Neural progenitor cell (in vitro differentiated cells): ENCODE data around the gene ARID5B. TPM values are rescaled to one million over a fixed set of nuclear protein-coding genes. Genes with fewer than 3 reads are reported as not detected.

Experiments used
- DNase-seq: peaks from one replicate; pipeline ENCODE4 v3.0.0-alpha.2; 2016; ENCODE audit warnings: low spot score
- H2AFZ ChIP-seq: fragments of 200-600 bp; sonication (generic); replicated peaks from 2 replicates; pipeline ENCODE4 v1.6.1; 2016; ENCODE audit warnings: antibody characterized with exemption
- H3F3A ChIP-seq: fragments of 200-600 bp; sonication (generic); 2 replicates; pipeline ENCODE4 v1.6.1; 2016; ENCODE audit warnings: antibody characterized with exemption, low read depth
- H3K27ac ChIP-seq: fragments of 200-600 bp; sonication (generic); 2 replicates; pipeline ENCODE4 v1.5.1; 2016; ENCODE audit warnings: mild to moderate bottlenecking
- H3K27me3 ChIP-seq: fragments of 200-600 bp; sonication (generic); 2 replicates; pipeline ENCODE4 v1.6.1; 2016; ENCODE audit warnings: mild to moderate bottlenecking, moderate library complexity
- H3K36me3 ChIP-seq: fragments of 200-600 bp; sonication (generic); 2 replicates; pipeline ENCODE4 v1.5.1; 2016
- H3K4me1 ChIP-seq: fragments of 200-600 bp; sonication (generic); 2 replicates; pipeline ENCODE4 v1.6.1; 2016; ENCODE audit warnings: mixed run types
- H3K4me2 ChIP-seq: fragments of 200-600 bp; sonication (generic); 2 replicates; pipeline ENCODE4 v1.6.1; 2016
- H3K4me3 ChIP-seq: fragments of 200-600 bp; sonication (generic); 2 replicates; pipeline ENCODE4 v1.5.1; 2016
- H3K79me2 ChIP-seq: fragments of 200-600 bp; sonication (generic); 2 replicates; pipeline ENCODE4 v1.6.1; 2016; ENCODE audit warnings: low read depth
- H3K9ac ChIP-seq: fragments of 200-600 bp; sonication (generic); 2 replicates; pipeline ENCODE4 v1.6.1; 2016
- H3K9me3 ChIP-seq: fragments of 200-600 bp; sonication (generic); 2 replicates; pipeline ENCODE4 v1.5.1; 2016; ENCODE audit warnings: low read depth
- H4K20me1 ChIP-seq: fragments of 200-600 bp; sonication (generic); 2 replicates; pipeline ENCODE4 v1.6.1; 2016; ENCODE audit warnings: low read depth
- H3K27ac Mint-ChIP-seq: 3 replicates; pipeline ENCODE4 v1.8.0; 2021; ENCODE audit warnings: mixed read lengths
- H3K27me3 Mint-ChIP-seq: 2 replicates; pipeline ENCODE4 v1.8.0; 2022; ENCODE audit warnings: low read depth, mild to moderate bottlenecking, inconsistent platforms, moderate library complexity, mixed read lengths; ENCODE audit not compliant: insufficient read depth
- H3K36me3 Mint-ChIP-seq: 3 replicates; pipeline ENCODE4 v1.8.0; 2021; ENCODE audit warnings: mixed read lengths
- H3K4me1 Mint-ChIP-seq: 3 replicates; pipeline ENCODE4 v1.8.0; 2021; ENCODE audit warnings: mixed read lengths
- H3K4me3 Mint-ChIP-seq: 3 replicates; pipeline ENCODE4 v1.8.0; 2021; ENCODE audit warnings: mild to moderate bottlenecking, moderate library complexity, mixed read lengths
- H3K9me3 Mint-ChIP-seq: 3 replicates; pipeline ENCODE4 v1.8.0; 2020; ENCODE audit warnings: mixed read lengths
- CTCF ChIP-seq: fragments of 200-600 bp; sonication (generic); IDR thresholded peaks from 2 replicates; pipeline ENCODE4 v1.5.1; 2017; ENCODE audit warnings: antibody characterized with exemption, mild to moderate bottlenecking
- EZH2 ChIP-seq: fragments of 200-600 bp; sonication (generic); IDR thresholded peaks from 2 replicates; pipeline ENCODE4 v1.6.1; 2017; ENCODE audit warnings: antibody characterized with exemption, mild to moderate bottlenecking, moderate library complexity
- EZH2phosphoT487 ChIP-seq: fragments of 200-600 bp; sonication (generic); IDR thresholded peaks from 2 replicates; pipeline ENCODE4 v1.6.1; 2017; ENCODE audit warnings: antibody characterized with exemption
- total RNA-seq: library from RNA; depleted of rRNA; stranded (reverse); fragments of >200 nt; gene quantifications from 2 replicates; pipeline ENCODE4 v1.2.3, GENCODE V29; 2015; ENCODE audit warnings: low replicate concordance

ARID5B gene
- total RNA-seq, 1 donor from 2014 or later, result 1.5 TPM

DNA sequence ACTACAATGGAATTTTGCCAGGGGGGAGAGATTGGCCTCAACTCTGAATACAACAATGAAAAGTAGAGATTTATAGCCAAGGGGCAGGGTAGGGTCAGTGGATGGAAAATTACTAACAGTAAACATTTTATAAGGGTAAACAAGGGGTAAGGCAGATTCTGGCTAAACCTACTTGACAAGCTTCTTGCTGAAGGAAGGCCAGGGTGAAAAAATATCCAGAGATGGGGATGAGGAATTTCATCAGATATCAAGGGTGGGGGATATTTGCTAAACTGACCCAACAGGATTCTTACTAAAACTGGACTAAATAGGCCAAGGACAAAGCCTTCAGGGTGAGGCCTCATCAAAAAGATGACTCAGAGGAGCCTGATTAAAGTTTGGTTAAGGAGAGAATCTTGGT lies 210.8 kb downstream of the ARID5B start:
- Histone ChIP-seq H3K4me2 (no peak overlapping the region), H3F3A (no peaks in the 10 kb centered on the region), H3K9me3 (no peaks in the 10 kb centered on the region), H4K20me1 (no peaks in the 10 kb centered on the region), H3K27ac (no peak overlapping the region), H3K36me3 (no peaks in the 10 kb centered on the region), H3K27me3 (no peaks in the 10 kb centered on the region), H3K4me1 (no peaks in the 10 kb centered on the region), H2AFZ (no peak overlapping the region), H3K4me3 (no peak overlapping the region), H3K9ac (no peak overlapping the region), H3K79me2 (no peaks in the 10 kb centered on the region)
- Mint-ChIP-seq H3K4me1 (no peaks in the 10 kb centered on the region), H3K4me3 (no peak overlapping the region), H3K27ac (no peak overlapping the region), H3K36me3 (no peaks in the 10 kb centered on the region), H3K9me3 (no peaks in the 10 kb centered on the region), H3K27me3 (peaks cover 4% of the 10 kb centered on the region)
- TF ChIP-seq EZH2phosphoT487 (no peak), EZH2 (no peak), CTCF (no peak)
- no peak for DNase-seq

DNA sequence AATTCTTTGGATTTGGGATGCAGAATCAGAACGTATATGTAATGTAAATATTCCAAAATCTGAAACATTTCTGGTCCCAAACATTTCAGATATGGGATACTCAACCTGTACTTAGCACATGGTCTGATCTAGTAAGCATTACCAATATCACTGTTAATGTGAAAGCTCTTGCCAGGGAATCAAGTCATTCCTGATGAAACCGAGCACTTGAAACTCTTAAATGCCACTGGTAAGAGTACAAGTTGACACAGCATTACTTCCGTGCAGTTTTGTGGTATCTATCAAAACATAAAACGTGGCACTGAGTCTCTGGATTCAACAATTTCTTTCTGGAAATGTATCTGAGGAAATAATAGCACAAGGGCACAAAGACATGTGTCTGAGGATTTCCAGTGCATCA lies 211.5 kb downstream of the ARID5B start:
- H3K79me2 ChIP-seq, result no peaks in the 10 kb centered on the region
- H3K4me3 ChIP-seq, result no peak overlapping the region
- Mint-ChIP-seq H3K4me1 (no peaks in the 10 kb centered on the region), H3K4me3 (no peak overlapping the region), H3K36me3 (no peaks in the 10 kb centered on the region), H3K27me3 (peaks cover 4% of the 10 kb centered on the region), H3K27ac (no peak overlapping the region), H3K9me3 (no peaks in the 10 kb centered on the region)
- H3K27ac ChIP-seq, result no peak overlapping the region
- no peak overlapping the region for H3K4me2 ChIP-seq
- TF ChIP-seq EZH2 (no peak), EZH2phosphoT487 (no peak), CTCF (no peak)
- H3K9ac ChIP-seq, result no peak overlapping the region
- no peaks in the 10 kb centered on the region for H3K36me3 ChIP-seq
- H3K27me3 ChIP-seq, result no peaks in the 10 kb centered on the region
- DNase-seq, result no peak
- H2AFZ ChIP-seq, result no peak overlapping the region
- H3K9me3 ChIP-seq, result no peaks in the 10 kb centered on the region
- H3K4me1 ChIP-seq, result no peaks in the 10 kb centered on the region
- no peaks in the 10 kb centered on the region for H3F3A ChIP-seq
- H4K20me1 ChIP-seq, result no peaks in the 10 kb centered on the region

- H3K4me3 Mint-ChIP-seq, result no peak overlapping the region
- H3K27me3 Mint-ChIP-seq, result peaks cover 4% of the 10 kb centered on the region
- no peaks in the 10 kb centered on the region for H4K20me1 ChIP-seq
- DNase-seq, result no peak
- no peaks in the 10 kb centered on the region for H3K79me2 ChIP-seq
- H3K36me3 Mint-ChIP-seq, result no peaks in the 10 kb centered on the region
- H3K4me1 ChIP-seq, result no peaks in the 10 kb centered on the region
- no peak overlapping the region for H3K4me2 ChIP-seq
- H3K9me3 Mint-ChIP-seq, result no peaks in the 10 kb centered on the region
- no peak overlapping the region for H3K9ac ChIP-seq
- H3K36me3 ChIP-seq, result no peaks in the 10 kb centered on the region
- H3K4me1 Mint-ChIP-seq, result no peaks in the 10 kb centered on the region
- no peaks in the 10 kb centered on the region for H3K27me3 ChIP-seq
- H3K4me3 ChIP-seq, result no peak overlapping the region
- H3K27ac ChIP-seq, result no peak overlapping the region
- H2AFZ ChIP-seq, result no peak overlapping the region
- H3K9me3 ChIP-seq, result no peaks in the 10 kb centered on the region
- H3K27ac Mint-ChIP-seq, result no peak overlapping the region
- TF ChIP-seq EZH2 (no peak), EZH2phosphoT487 (no peak), CTCF (no peak)
- H3F3A ChIP-seq, result no peaks in the 10 kb centered on the region
These were observed 212.2 kb downstream of the ARID5B start for GRCh38 chr10:62113680-62114079.

DNA sequence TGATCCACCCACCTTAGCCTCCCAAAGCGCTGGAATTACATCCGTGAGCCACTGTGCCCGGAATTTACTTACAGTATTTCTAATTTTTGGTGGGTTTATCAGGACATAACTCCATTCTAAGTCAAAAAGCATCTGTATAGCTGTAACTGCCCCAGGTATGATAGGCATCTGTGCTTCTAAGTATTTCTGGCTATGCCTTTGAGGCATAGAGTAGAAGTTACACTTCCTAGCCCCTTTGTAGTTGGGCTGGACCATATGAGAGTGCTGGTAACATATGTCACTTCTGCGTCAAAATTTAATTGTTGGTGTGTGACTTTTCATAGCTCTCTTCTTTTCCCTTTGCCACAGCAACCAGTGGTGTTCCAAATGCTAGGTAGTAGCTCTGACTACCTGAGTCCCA lies 213.8 kb downstream of the ARID5B start:
- Histone ChIP-seq H2AFZ (no peak overlapping the region), H3K27ac (no peak overlapping the region), H3K4me1 (no peaks in the 10 kb centered on the region), H3K27me3 (no peaks in the 10 kb centered on the region), H3F3A (no peaks in the 10 kb centered on the region), H4K20me1 (no peaks in the 10 kb centered on the region), H3K36me3 (no peaks in the 10 kb centered on the region), H3K9me3 (no peaks in the 10 kb centered on the region), H3K4me2 (no peak overlapping the region), H3K9ac (no peak overlapping the region), H3K4me3 (no peak overlapping the region), H3K79me2 (no peaks in the 10 kb centered on the region)
- no peak for DNase-seq
- no peaks in the 10 kb centered on the region for H3K36me3 Mint-ChIP-seq
- no peak overlapping the region for H3K27ac Mint-ChIP-seq
- no peaks in the 10 kb centered on the region for H3K9me3 Mint-ChIP-seq
- H3K27me3 Mint-ChIP-seq, result peaks cover 2% of the 10 kb centered on the region
- no peaks in the 10 kb centered on the region for H3K4me1 Mint-ChIP-seq
- no peak for TF ChIP-seq CTCF
- TF ChIP-seq EZH2, result no peak
- TF ChIP-seq EZH2phosphoT487, result no peak
- H3K4me3 Mint-ChIP-seq, result no peak overlapping the region
